ENCODE data around the gene TRIM65. TPM values are rescaled to one million over a fixed set of nuclear protein-coding genes. Genes with fewer than 3 reads are reported as not detected.

TRIM65 gene
- total and polyA plus RNA-seq, 2 experiments from 2014 or later: 13.8 to 54.0 TPM

DNA sequence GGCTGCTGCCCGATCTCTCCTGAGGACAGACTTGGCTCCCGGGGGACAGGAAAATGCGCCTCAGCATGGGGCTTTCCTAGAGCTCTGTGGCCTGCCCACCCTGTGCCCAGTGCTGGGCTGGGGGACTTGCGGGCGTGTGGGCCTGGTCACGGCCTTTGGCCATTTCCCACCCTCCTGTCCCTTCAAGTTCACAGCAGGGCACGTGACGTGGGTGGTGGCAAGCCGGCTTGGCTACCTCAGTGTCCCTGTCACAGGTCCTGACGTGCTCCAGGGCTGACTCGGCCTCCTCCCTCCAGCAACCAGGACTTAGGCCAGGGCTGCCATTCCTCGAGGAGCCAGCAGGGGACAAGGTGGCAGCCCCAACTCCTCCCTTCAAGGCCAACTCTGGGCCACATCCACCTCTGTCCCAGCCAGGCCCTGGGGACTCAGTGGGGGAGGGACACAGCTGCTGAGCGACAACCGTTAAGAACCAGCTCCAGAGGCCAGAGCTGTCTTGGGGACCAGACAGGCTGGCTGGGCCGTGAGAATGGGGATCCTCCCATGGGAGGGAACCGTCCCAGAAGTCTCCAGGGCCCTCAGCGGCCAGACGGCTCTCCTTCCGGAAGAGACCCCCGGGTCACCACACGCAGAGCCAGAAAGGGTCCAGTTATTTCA is 51.6 kb downstream of the TRIM65 start:
- peaks cover 12% of the 10 kb centered on the region for H3K27me3 Mint-ChIP-seq (ENCODE audit: insufficient read depth, low read depth, poor library complexity)
- no peaks in the 10 kb centered on the region for H3K27me3 ChIP-seq (ENCODE audit: insufficient read depth)
- H2AFZ ChIP-seq: no peak overlapping the region
- 0 out of 2 replicates have a peak, but pooled peaks cover 8% of the 10 kb centered on the region for H3K36me3 ChIP-seq (ENCODE audit: insufficient read depth)
- no peaks in the 10 kb centered on the region for H3K79me2 ChIP-seq (replicated peaks; ENCODE audit: insufficient read depth)
- H3K36me3 Mint-ChIP-seq (ENCODE audit: low read depth): peaks cover 40% of the 10 kb centered on the region
- H3K4me1 ChIP-seq (ENCODE audit: insufficient read depth): peaks cover 10% of the 10 kb centered on the region
- H3K27ac ChIP-seq (ENCODE audit: low read depth): peak overlapping the region; percentile 89
- H3F3A ChIP-seq (replicated peaks; ENCODE audit: low read depth): peaks cover 17% of the 10 kb centered on the region; the same call in 1 of the 2 replicates
- H3K9me3 Mint-ChIP-seq: no peaks in the 10 kb centered on the region
- no peak overlapping the region for H3K4me3 ChIP-seq
- TF ChIP-seq STAT1 (IDR thresholded peaks at IDR 0.05; ENCODE audit: unreplicated experiment): no peak
- TF ChIP-seq JUNB (IDR thresholded peaks at IDR 0.05; ENCODE audit: unreplicated experiment): no peak
- TF ChIP-seq, protein P1, sequence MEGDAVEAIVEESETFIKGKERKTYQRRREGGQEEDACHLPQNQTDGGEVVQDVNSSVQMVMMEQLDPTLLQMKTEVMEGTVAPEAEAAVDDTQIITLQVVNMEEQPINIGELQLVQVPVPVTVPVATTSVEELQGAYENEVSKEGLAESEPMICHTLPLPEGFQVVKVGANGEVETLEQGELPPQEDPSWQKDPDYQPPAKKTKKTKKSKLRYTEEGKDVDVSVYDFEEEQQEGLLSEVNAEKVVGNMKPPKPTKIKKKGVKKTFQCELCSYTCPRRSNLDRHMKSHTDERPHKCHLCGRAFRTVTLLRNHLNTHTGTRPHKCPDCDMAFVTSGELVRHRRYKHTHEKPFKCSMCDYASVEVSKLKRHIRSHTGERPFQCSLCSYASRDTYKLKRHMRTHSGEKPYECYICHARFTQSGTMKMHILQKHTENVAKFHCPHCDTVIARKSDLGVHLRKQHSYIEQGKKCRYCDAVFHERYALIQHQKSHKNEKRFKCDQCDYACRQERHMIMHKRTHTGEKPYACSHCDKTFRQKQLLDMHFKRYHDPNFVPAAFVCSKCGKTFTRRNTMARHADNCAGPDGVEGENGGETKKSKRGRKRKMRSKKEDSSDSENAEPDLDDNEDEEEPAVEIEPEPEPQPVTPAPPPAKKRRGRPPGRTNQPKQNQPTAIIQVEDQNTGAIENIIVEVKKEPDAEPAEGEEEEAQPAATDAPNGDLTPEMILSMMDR (conservative IDR thresholded peaks at IDR 0.05; ENCODE audit: low read depth in 2 of 2): peak; percentile 58 to 72
- TF ChIP-seq, protein P2, sequence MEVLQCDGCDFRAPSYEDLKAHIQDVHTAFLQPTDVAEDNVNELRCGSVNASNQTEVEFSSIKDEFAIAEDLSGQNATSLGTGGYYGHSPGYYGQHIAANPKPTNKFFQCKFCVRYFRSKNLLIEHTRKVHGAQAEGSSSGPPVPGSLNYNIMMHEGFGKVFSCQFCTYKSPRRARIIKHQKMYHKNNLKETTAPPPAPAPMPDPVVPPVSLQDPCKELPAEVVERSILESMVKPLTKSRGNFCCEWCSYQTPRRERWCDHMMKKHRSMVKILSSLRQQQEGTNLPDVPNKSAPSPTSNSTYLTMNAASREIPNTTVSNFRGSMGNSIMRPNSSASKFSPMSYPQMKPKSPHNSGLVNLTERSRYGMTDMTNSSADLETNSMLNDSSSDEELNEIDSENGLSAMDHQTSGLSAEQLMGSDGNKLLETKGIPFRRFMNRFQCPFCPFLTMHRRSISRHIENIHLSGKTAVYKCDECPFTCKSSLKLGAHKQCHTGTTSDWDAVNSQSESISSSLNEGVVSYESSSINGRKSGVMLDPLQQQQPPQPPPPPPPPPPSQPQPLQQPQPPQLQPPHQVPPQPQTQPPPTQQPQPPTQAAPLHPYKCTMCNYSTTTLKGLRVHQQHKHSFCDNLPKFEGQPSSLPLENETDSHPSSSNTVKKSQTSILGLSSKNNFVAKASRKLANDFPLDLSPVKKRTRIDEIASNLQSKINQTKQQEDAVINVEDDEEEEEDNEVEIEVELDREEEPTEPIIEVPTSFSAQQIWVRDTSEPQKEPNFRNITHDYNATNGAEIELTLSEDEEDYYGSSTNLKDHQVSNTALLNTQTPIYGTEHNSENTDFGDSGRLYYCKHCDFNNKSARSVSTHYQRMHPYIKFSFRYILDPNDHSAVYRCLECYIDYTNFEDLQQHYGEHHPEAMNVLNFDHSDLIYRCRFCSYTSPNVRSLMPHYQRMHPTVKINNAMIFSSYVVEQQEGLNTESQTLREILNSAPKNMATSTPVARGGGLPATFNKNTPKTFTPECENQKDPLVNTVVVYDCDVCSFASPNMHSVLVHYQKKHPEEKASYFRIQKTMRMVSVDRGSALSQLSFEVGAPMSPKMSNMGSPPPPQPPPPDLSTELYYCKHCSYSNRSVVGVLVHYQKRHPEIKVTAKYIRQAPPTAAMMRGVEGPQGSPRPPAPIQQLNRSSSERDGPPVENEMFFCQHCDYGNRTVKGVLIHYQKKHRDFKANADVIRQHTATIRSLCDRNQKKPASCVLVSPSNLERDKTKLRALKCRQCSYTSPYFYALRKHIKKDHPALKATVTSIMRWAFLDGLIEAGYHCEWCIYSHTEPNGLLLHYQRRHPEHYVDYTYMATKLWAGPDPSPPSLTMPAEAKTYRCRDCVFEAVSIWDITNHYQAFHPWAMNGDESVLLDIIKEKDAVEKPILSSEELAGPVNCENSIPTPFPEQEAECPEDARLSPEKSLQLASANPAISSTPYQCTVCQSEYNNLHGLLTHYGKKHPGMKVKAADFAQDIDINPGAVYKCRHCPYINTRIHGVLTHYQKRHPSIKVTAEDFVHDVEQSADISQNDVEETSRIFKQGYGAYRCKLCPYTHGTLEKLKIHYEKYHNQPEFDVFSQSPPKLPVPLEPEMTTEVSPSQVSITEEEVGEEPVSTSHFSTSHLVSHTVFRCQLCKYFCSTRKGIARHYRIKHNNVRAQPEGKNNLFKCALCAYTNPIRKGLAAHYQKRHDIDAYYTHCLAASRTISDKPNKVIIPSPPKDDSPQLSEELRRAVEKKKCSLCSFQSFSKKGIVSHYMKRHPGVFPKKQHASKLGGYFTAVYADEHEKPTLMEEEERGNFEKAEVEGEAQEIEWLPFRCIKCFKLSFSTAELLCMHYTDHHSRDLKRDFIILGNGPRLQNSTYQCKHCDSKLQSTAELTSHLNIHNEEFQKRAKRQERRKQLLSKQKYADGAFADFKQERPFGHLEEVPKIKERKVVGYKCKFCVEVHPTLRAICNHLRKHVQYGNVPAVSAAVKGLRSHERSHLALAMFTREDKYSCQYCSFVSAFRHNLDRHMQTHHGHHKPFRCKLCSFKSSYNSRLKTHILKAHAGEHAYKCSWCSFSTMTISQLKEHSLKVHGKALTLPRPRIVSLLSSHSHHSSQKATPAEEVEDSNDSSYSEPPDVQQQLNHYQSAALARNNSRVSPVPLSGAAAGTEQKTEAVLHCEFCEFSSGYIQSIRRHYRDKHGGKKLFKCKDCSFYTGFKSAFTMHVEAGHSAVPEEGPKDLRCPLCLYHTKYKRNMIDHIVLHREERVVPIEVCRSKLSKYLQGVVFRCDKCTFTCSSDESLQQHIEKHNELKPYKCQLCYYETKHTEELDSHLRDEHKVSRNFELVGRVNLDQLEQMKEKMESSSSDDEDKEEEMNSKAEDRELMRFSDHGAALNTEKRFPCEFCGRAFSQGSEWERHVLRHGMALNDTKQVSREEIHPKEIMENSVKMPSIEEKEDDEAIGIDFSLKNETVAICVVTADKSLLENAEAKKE (CRISPR knock-in tag; IDR thresholded peaks at IDR 0.05): no peak
- TF ChIP-seq POLR2AphosphoS5 (IDR thresholded peaks at IDR 0.05; ENCODE audit: low read depth): 0 out of 2 replicates have a peak, but pooled peaks have one; percentile 24
- TF ChIP-seq EZH2 (IDR thresholded peaks at IDR 0.05; ENCODE audit: low read depth, unreplicated experiment): no peak
- no peak for TF ChIP-seq NANOG (IDR thresholded peaks at IDR 0.05; ENCODE audit: borderline replicate concordance)
- no peaks in the 10 kb centered on the region for H4K20me1 ChIP-seq (replicated peaks; ENCODE audit: insufficient read depth)
- H3K4me1 Mint-ChIP-seq: peaks cover 14% of the 10 kb centered on the region
- H3K4me3 Mint-ChIP-seq: no peak overlapping the region; the same call in 2 of the 3 replicates
- DNase-seq (ENCODE audit: low spot score) (peak; percentile 94), ATAC-seq (peak; percentile 89)
- no peak overlapping the region for H3K4me2 ChIP-seq
- no peak overlapping the region; the same call in 1 of the 2 replicates for H3K27ac Mint-ChIP-seq
- no peaks in the 10 kb centered on the region for H3K9me2 ChIP-seq (ENCODE audit: insufficient read depth)
